NCI-H2196 treated with DMSO at 0.1 percent for 48 hours (cell line): ENCODE results near the gene PTPRG.
"Not testable (repeated sequence)": the region's sequence is repeated elsewhere in the genome, so short reads cannot be mapped to it uniquely, and the experiment has no call there.

Source experiments
- DNase-seq: peaks from one replicate; lab custom pipeline; 2025; ENCODE audit not compliant: unreplicated experiment; lab: John Stamatoyannopoulos, UW

The PTPRG gene

DNA sequence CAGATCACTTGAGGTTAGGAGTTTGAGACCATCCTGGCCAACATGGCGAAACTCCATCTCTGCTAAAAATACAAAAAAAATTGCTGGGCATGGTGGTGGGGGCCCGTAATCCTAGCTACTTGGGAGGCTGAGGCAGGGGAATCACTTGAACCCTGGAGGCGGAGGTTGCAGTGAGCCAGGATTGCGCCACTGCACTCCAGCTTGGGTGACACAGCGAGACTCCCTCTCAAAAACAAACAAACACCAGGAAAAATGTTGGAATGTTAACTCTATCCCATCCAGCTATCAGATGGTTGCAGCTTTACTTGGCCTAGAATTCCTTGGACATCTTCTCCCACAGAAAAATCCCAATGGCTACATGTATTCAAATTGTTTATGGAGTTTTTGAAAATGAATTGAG lies 254.9 kb downstream of the PTPRG start:
- not testable (repeated sequence) for DNase-seq

- DNase-seq, result no peak
These were observed 258.5 kb downstream of the PTPRG start for GRCh38 chr3:61819861-61820260.

DNA sequence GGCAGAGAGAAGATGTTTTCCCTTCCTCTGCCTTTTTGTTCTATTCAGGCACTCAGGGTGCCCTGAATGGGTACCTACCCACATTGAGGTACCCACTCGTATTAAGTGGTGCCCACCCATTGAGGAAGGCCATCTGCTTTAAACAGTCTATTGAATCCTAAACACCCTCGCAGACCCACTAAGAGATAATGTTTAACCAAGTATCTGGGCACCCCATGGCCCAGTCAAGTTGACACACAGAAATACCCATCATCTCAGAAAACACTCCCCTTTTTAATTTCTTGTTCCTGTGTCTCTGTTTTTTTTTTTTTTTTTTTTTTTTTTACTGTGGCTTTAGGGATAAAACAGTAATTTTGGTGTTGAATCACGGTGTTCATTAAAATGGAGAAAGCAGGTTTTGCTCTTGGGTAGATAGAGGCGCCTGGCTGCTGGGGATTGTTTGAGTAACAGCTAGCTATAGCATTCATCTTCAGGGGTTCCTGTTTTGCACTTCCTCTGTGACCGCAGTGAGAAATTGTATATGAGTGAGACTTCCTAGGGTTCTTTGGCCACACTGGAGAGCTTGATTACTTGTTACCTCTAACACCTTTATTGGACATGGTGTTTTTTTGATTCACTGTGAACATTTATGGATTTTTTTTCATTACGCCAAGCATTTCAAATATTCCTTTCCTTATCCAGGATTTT lies 259.1 kb downstream of the PTPRG start:
- DNase-seq, result no peak

- DNase-seq, result no peak
These were observed 260.5 kb downstream of the PTPRG start for GRCh38 chr3:61821823-61822251.

DNA sequence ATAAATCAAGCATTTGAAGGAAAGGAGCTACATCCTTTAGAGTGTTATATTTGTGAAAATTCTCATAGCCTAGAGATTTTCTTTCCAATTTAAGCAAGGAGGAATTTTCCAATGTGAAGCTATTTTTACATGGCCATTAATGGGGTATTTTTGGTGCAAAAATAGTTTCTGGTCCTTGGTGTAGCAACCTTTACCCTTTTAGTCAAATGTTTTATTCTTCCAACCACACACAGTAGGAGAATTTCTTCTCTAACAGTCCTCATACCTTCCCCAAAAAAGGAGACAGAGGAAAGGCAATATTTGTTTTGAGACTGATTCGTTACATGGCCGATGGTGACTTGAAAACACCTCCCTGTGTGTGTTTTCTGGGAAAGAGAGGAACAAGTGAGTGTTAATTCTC lies 261.2 kb downstream of the PTPRG start:
- no peak for DNase-seq

DNA sequence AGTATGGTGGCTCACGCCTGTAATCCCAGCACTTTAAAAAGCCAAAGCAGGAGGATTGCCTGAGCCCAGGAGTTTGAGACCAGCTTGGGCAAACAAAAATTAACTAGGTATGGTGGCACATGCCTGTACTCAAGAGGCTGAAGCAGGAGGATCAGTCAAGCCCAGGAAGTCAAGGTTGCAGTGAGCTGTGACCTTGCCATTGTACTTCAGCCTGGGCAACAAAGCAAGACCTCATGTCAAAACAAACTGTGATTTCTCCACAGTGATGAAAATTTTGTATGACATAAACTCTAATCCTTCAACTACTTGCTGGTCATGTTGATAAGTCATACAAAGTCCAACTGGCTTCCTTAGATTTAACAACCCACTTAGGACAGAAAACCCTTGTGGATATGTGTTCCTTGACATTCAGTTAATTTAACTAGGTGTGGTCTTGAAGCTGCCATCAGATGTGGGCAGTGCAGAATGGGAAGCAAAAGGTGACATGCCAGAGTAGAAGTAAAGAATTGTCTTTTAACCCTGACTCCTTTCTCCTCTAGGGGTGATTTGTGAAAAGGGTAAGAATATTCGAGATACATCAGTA lies 263.3 kb downstream of the PTPRG start:
- DNase-seq, result no peak

- no peak for DNase-seq
These were observed 264.8 kb downstream of the PTPRG start for GRCh38 chr3:61826161-61826560.

GRCh38 chr3:61828184-61828874 lies 267.0 kb downstream of the PTPRG start:
- DNase-seq, result no peak

- DNase-seq, result no peak
These were observed 267.7 kb downstream of the PTPRG start for GRCh38 chr3:61828880-61829721.

- DNase-seq, result no peak
These were observed 268.5 kb downstream of the PTPRG start for GRCh38 chr3:61829722-61830350.

DNA sequence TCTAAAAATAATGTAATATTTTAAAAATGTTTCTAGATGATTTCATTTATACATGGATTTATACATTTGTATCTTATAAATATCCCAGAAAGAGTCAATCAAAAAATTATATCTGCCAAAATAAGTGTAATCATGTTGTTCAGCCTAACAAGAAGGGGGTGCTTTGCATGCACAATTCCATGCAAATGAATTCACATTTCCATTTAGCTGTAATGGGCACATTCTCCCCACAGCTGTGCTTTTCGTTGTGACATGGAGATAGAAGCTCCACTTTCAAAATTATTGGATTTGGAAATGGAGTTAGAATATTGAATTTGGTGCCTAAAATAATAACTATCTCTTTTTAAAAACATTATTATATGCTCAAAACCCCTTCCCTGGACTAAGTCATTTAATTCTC lies 270.6 kb downstream of the PTPRG start:
- no peak for DNase-seq

DNA sequence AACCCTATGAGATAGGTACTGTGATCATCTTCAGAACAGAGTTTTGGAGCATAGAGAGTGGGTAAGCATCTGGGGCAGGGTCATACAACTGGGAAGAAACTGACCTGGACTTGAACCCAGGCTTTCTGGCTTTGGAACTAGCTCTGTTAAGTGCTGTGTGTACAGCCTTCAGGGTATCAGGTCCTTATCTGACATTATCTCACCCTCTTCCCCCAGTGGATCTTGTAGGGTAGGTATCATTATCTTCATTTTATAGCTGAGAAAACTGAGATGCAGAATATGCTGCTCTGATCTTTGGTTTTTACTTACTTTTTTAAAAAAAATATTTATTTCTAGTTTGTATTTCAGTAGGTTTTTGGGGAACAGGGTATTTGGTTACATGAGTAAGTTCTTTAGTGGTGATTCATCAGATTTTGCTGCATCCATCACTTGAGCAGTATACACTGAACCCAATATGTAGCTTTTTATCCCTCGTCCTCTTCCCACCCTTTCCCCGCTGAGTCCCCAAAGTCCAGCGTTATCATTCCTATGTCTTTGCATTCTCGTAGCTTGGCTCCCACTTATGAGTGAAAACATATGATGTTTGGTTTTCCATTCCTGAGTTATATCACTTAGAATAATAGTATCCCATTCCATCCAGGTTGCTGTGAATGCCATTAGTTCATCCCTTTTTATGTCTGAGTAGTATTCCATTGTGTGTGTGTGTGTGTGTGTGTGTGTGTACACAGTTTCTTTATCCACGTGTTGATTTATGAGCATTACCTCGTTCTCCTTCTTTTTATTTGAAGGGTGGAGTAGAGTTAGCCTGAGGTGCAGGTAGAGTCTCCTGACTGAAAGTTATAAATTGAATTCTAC lies 271.2 kb downstream of the PTPRG start:
- no peak for DNase-seq

GRCh38 chr3:61839256-61839655 lies 277.9 kb downstream of the PTPRG start:
- DNase-seq, result no peak

DNA sequence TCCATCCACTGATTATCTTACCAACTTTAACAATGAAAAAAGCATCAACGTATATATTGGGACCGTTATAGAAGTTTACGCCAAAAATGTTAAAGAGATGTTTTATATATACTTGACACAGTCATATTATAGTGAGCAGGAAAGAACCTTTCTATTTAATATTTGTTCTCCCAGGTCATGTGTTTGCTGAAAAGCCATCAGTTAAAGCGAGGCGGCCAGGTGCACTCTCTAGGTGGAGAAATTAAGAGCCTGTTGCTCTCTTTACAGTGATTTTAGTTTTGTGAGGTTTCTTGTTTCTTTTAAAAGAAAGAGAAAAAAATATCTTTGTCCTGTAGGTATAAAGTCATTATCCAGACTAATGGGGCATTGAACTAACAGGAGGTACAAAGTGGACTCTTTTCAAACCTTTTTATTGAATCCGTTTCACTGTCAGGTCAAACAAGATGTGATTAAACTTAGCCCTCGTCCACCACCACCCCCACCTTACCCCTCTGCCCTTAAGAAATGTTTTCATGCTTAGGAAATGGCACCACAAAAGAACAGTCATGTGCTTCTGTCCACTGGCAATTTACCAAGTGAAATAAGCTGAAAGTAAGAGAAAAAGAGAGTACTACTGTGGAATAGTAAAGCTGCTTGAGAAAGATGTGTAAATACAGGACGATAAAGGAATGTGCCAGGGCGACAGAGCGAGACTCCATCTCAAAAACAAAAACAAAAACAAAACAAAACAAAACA lies 279.9 kb downstream of the PTPRG start:
- DNase-seq, result no peak

DNA sequence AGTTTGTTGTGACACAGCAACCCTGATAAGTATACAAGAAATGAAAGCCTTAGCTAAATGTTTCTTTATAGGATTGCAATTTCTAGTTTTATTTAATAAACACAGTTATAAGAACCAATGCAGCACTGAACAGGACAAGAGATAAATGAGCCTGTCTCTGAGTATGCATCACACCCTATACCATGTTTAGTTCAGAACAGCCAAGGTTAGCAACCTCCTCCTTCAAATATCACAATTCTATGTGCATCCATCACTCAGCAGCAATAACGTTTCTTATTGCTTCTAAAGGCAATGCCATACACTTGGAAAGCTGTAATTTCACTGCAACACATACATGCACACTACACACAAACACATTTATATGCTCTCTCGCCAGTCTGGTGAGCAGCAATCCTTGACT lies 280.6 kb downstream of the PTPRG start:
- DNase-seq, result no peak

- no peak for DNase-seq
These were observed 283.0 kb downstream of the PTPRG start for GRCh38 chr3:61844346-61844745.

- no peak for DNase-seq
These were observed 285.1 kb downstream of the PTPRG start for GRCh38 chr3:61846488-61846887.

- no peak for DNase-seq
These were observed 286.6 kb downstream of the PTPRG start for GRCh38 chr3:61847784-61848462.

DNA sequence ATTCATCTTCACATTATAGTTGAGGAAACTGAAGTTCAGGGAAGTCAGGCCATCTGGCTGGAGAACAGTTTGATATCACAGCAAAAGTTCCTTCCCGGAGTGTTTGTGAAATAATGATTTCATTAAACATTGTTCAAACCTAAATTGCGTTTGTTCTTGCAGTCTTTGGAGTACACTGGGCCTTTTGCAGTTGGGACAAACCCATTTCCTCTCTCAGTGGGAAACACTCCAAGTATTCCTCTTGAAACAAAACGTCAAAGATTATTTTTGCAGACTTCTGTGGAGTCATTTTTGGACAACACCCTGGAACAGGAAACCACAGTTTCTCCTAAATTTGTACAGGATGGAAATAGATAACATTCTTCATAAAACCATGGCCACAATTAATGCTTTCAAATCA lies 287.5 kb downstream of the PTPRG start:
- DNase-seq, result no peak
